ENCODE measurements around the gene STARD13.

DNA sequence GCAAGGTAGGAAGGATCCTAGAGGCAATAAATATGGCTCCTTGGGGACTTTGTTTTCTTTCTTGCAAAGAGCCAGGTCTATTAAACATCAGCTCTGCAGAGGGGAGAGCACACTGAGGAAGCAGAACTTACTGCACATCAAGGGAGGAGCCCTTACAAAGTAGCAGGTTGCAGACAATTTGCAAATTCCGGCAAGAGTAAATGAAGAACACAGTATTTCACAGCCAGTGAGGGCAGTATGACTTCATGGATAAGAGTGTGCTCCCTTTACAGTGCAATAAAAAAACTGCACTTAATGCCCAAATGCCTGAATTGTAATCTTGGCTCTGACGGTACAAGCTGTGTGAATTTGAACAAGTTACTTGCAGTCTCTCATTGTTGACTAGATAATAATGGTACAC is 75.5 kb downstream of the STARD13 start:
- TF ChIP-seq, protein P1, sequence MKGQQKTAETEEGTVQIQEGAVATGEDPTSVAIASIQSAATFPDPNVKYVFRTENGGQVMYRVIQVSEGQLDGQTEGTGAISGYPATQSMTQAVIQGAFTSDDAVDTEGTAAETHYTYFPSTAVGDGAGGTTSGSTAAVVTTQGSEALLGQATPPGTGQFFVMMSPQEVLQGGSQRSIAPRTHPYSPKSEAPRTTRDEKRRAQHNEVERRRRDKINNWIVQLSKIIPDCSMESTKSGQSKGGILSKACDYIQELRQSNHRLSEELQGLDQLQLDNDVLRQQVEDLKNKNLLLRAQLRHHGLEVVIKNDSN (IDR thresholded peaks at IDR 0.05): no peak
- TF ChIP-seq EP300 (IDR thresholded peaks at IDR 0.05; ENCODE audit: borderline replicate concordance) (no peak), TCF12 (IDR thresholded peaks at IDR 0.05; ENCODE audit: low read depth) (no peak), MAX (IDR thresholded peaks at IDR 0.05) (no peak), TAF1 (IDR thresholded peaks at IDR 0.05; ENCODE audit: low read depth) (no peak), RAD21 (IDR thresholded peaks at IDR 0.05; ENCODE audit: low read depth) (no peak), CREB1 (IDR thresholded peaks at IDR 0.05; ENCODE audit: low read depth) (no peak)
- TF ChIP-seq, protein P2, sequence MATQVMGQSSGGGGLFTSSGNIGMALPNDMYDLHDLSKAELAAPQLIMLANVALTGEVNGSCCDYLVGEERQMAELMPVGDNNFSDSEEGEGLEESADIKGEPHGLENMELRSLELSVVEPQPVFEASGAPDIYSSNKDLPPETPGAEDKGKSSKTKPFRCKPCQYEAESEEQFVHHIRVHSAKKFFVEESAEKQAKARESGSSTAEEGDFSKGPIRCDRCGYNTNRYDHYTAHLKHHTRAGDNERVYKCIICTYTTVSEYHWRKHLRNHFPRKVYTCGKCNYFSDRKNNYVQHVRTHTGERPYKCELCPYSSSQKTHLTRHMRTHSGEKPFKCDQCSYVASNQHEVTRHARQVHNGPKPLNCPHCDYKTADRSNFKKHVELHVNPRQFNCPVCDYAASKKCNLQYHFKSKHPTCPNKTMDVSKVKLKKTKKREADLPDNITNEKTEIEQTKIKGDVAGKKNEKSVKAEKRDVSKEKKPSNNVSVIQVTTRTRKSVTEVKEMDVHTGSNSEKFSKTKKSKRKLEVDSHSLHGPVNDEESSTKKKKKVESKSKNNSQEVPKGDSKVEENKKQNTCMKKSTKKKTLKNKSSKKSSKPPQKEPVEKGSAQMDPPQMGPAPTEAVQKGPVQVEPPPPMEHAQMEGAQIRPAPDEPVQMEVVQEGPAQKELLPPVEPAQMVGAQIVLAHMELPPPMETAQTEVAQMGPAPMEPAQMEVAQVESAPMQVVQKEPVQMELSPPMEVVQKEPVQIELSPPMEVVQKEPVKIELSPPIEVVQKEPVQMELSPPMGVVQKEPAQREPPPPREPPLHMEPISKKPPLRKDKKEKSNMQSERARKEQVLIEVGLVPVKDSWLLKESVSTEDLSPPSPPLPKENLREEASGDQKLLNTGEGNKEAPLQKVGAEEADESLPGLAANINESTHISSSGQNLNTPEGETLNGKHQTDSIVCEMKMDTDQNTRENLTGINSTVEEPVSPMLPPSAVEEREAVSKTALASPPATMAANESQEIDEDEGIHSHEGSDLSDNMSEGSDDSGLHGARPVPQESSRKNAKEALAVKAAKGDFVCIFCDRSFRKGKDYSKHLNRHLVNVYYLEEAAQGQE (IDR thresholded peaks at IDR 0.05; ENCODE audit: low read depth): no peak

Measured in Ishikawa (cell line).